Right lobe of liver (tissue), 4 donors: ENCODE results near the gene SBF1.

ENCODE experiments used
- CTCF ChIP-seq, 4 donors: fragments of 200-600 bp in 3 of 4; fragments of 450-650 bp in 1 of 4; IDR thresholded peaks; one replicate each; pipeline versions ENCODE4 v1.5.1 to v1.8.0; 2016 to 2022; ENCODE audit warnings: antibody characterized with exemption in 4 of 4, mild to moderate bottlenecking in 2 of 4
- POLR2A ChIP-seq: fragments of 450-650 bp; IDR thresholded peaks from one replicate; pipeline ENCODE4 v1.6.1; 2017; ENCODE audit warnings: antibody characterized with exemption, mild to moderate bottlenecking
- donor health status: DM: no; HTN: no; CAD: no.
- donor health status: DM: no; HTN: no; CAD: no.
- donor health status: DM: no; HTN: yes; CAD: no.

- no peak for TF ChIP-seq CTCF (IDR thresholded peaks at IDR 0.05)
- no peak for TF ChIP-seq POLR2A
These were observed 9.5 kb downstream of the SBF1 start for GRCh38 chr22:50465066-50465930.
